Mesenchymal stem cell (in vitro differentiated cells and primary cell): ENCODE results near the gene LRRC53.

ENCODE experiments used
- DNase-seq: peaks from one replicate; pipeline ENCODE4 v3.0.0-alpha.2; 2013
- H2AFZ ChIP-seq: one replicate; pipeline ENCODE4 v1.6.1; 2013; ENCODE audit warnings: low read depth, mild to moderate bottlenecking, control low read depth, inconsistent platforms, low read length, moderate library complexity
- H2AK5ac ChIP-seq: 2 replicates; pipeline ENCODE4 v1.6.1; 2013; ENCODE audit warnings: low read length, moderate library complexity, mild to moderate bottlenecking, inconsistent platforms; ENCODE audit not compliant: severe bottlenecking
- H2BK120ac ChIP-seq: one replicate; pipeline ENCODE4 v1.6.1; 2013; ENCODE audit warnings: low read depth, mild to moderate bottlenecking, inconsistent platforms, low read length, moderate library complexity
- H2BK12ac ChIP-seq, 2 experiments: one replicate each; pipeline ENCODE4 v1.6.1; 2013; ENCODE audit warnings: inconsistent platforms in 2 of 2, low read length in 2 of 2, mild to moderate bottlenecking in 2 of 2, moderate library complexity in 2 of 2, control low read depth in 1 of 2
- H2BK15ac ChIP-seq: one replicate; pipeline ENCODE4 v1.6.1; 2013; ENCODE audit warnings: mild to moderate bottlenecking, low read depth, inconsistent platforms; ENCODE audit not compliant: poor library complexity, severe bottlenecking
- H2BK5ac ChIP-seq: 2 replicates; pipeline ENCODE4 v1.6.1; 2013; ENCODE audit warnings: low read depth, mild to moderate bottlenecking, low read length, control low read depth, inconsistent platforms; ENCODE audit not compliant: poor library complexity, severe bottlenecking
- H3K14ac ChIP-seq, 2 experiments: one replicate each; pipeline ENCODE4 v1.6.1; 2013; ENCODE audit warnings: inconsistent platforms in 2 of 2, low read length in 2 of 2, control low read depth in 1 of 2, mild to moderate bottlenecking in 1 of 2, moderate library complexity in 1 of 2
- H3K18ac ChIP-seq, 2 experiments: one replicate each; pipeline ENCODE4 v1.6.1; 2013; ENCODE audit warnings: inconsistent platforms in 2 of 2, low read length in 2 of 2, control low read depth in 1 of 2, low read depth in 1 of 2, mild to moderate bottlenecking in 1 of 2
- H3K23ac ChIP-seq, 2 experiments: one replicate each; pipeline ENCODE4 v1.6.1; 2013; ENCODE audit warnings: inconsistent platforms in 2 of 2, low read length in 2 of 2, mild to moderate bottlenecking in 2 of 2, moderate library complexity in 2 of 2, control low read depth in 1 of 2
- H3K27ac ChIP-seq: 2 replicates; pipeline ENCODE4 v1.5.1; 2013; ENCODE audit warnings: mild to moderate bottlenecking, moderate library complexity, low read length, control low read depth, inconsistent platforms; ENCODE audit not compliant: poor library complexity, severe bottlenecking
- H3K27me3 ChIP-seq, 2 experiments: 2 replicates each; pipeline versions ENCODE4 v1.6.1 to v1.7.0; 2013; ENCODE audit warnings: low read length in 2 of 2, mild to moderate bottlenecking in 2 of 2, moderate library complexity in 2 of 2, control low read depth in 1 of 2, inconsistent platforms in 1 of 2; ENCODE audit not compliant: control insufficient read depth in 1 of 2, insufficient read depth in 1 of 2
- H3K36me3 ChIP-seq, 2 experiments: 2 replicates each; pipeline versions ENCODE4 v1.6.1 to v1.7.0; 2013; ENCODE audit warnings: low read length in 2 of 2, control low read depth in 1 of 2, inconsistent platforms in 1 of 2, low read depth in 1 of 2, mild to moderate bottlenecking in 1 of 2; ENCODE audit not compliant: insufficient read depth in 2 of 2, control insufficient read depth in 1 of 2
- H3K4ac ChIP-seq, 2 experiments: one replicate each; pipeline ENCODE4 v1.6.1; 2013; ENCODE audit warnings: inconsistent platforms in 2 of 2, low read length in 2 of 2, mild to moderate bottlenecking in 2 of 2, moderate library complexity in 2 of 2, control low read depth in 1 of 2, low read depth in 1 of 2
- H3K4me1 ChIP-seq: 2 replicates; pipeline ENCODE4 v1.6.1; 2013; ENCODE audit warnings: low read depth, low read length, control low read depth; ENCODE audit not compliant: control insufficient read depth, insufficient read depth
- H3K4me2 ChIP-seq: 2 replicates; pipeline ENCODE4 v1.6.1; 2013; ENCODE audit warnings: low read length, mild to moderate bottlenecking, inconsistent platforms; ENCODE audit not compliant: poor library complexity, severe bottlenecking
- H3K4me3 ChIP-seq, 2 experiments: 2 replicates each; pipeline versions ENCODE4 v1.5.1 to v1.7.0; 2013; ENCODE audit warnings: low read length in 2 of 2, mild to moderate bottlenecking in 2 of 2, control low read depth in 1 of 2, low read depth in 1 of 2; ENCODE audit not compliant: insufficient read depth in 1 of 2
- H3K79me1 ChIP-seq: replicated peaks from 2 replicates; pipeline ENCODE4 v1.6.1; 2013; ENCODE audit warnings: mild to moderate bottlenecking, control low read depth, low read length, inconsistent platforms; ENCODE audit not compliant: poor library complexity, severe bottlenecking
- H3K9ac ChIP-seq: 2 replicates; pipeline ENCODE4 v1.7.0; 2013; ENCODE audit warnings: mild to moderate bottlenecking, low read length, moderate library complexity
- H3K9me3 ChIP-seq: 2 replicates; pipeline ENCODE4 v1.7.0; 2013; ENCODE audit warnings: mild to moderate bottlenecking, low read length; ENCODE audit not compliant: control insufficient read depth
- H4K8ac ChIP-seq: one replicate; pipeline ENCODE4 v1.6.1; 2013; ENCODE audit warnings: inconsistent platforms, mild to moderate bottlenecking, low read length, moderate library complexity
- H4K91ac ChIP-seq: one replicate; pipeline ENCODE4 v1.6.1; 2013; ENCODE audit warnings: mild to moderate bottlenecking, low read length, inconsistent platforms
- WGBS: methylation state at CpG from one replicate; pipeline ENCODE4 v1.1.7; 2013; ENCODE audit warnings: mixed read lengths; 5-methylcytosine and 5-hydroxymethylcytosine counted together

The LRRC53 gene

GRCh38 chr1:74481607-74482006, 30.8 kb downstream of the LRRC53 start:
- Histone ChIP-seq H3K9me3 (no peaks in the 10 kb centered on the region), H3K4me2 (no peak overlapping the region), H2AK5ac (no peak overlapping the region), H3K23ac (no peak overlapping the region), H3K18ac (no peak overlapping the region), H3K79me1 (no peaks in the 10 kb centered on the region), H3K36me3 (no peaks in the 10 kb centered on the region), H3K4ac (no peak overlapping the region), H3K4me1 (no peaks in the 10 kb centered on the region), H3K27me3 (peaks cover 0 to 4% of the 10 kb centered on the region in 2 experiments), H3K14ac (no peak overlapping the region), H2BK120ac (no peak overlapping the region), H3K9ac (no peak overlapping the region), H4K8ac (no peak overlapping the region), H4K91ac (no peak overlapping the region), H3K27ac (no peak overlapping the region), H2BK15ac (no peak overlapping the region), H2AFZ (no peak overlapping the region), H3K4me3 (no peak overlapping the region), H2BK12ac (no peak overlapping the region), H2BK5ac (no peak overlapping the region)
- DNase-seq: no peak
- WGBS: 69% methylated on average over 3 of the region's 3 CpGs

GRCh38 chr1:74480068-74480467, 32.3 kb downstream of the LRRC53 start:
- Histone ChIP-seq H3K14ac (no peak overlapping the region), H3K79me1 (no peaks in the 10 kb centered on the region), H2BK5ac (no peak overlapping the region), H3K4ac (no peak overlapping the region), H2BK120ac (no peak overlapping the region), H3K4me2 (no peak overlapping the region), H4K91ac (no peak overlapping the region), H3K36me3 (no peaks in the 10 kb centered on the region), H3K27ac (no peak overlapping the region), H3K4me1 (no peaks in the 10 kb centered on the region), H2AK5ac (no peak overlapping the region), H3K23ac (no peak overlapping the region), H2BK15ac (no peak overlapping the region), H2AFZ (no peak overlapping the region), H3K9me3 (no peaks in the 10 kb centered on the region), H2BK12ac (no peak overlapping the region), H3K9ac (no peak overlapping the region), H4K8ac (no peak overlapping the region), H3K4me3 (no peak overlapping the region), H3K27me3 (peaks cover 0 to 4% of the 10 kb centered on the region in 2 experiments), H3K18ac (no peak overlapping the region)
- no peak for DNase-seq
- WGBS: 84% methylated on average over 6 of the region's 6 CpGs

- H3K4me2 ChIP-seq: no peak overlapping the region
- H2BK5ac ChIP-seq: no peak overlapping the region
- no peak overlapping the region for H2BK12ac ChIP-seq
- 73% methylated on average over 1 of the region's 2 CpGs for WGBS
- no peaks in the 10 kb centered on the region for H3K4me1 ChIP-seq
- no peak for DNase-seq
- H3K4ac ChIP-seq: no peak overlapping the region
- H3K9me3 ChIP-seq: no peaks in the 10 kb centered on the region
- no peak overlapping the region for H2BK15ac ChIP-seq
- H3K14ac ChIP-seq: no peak overlapping the region
- no peak overlapping the region for H3K18ac ChIP-seq
- H3K79me1 ChIP-seq: no peaks in the 10 kb centered on the region
- no peak overlapping the region for H3K27ac ChIP-seq
- H3K27me3 ChIP-seq: peaks cover 0 to 4% of the 10 kb centered on the region in 2 experiments
- no peak overlapping the region for H2AFZ ChIP-seq
- no peak overlapping the region for H2BK120ac ChIP-seq
- H3K4me3 ChIP-seq: no peak overlapping the region
- H2AK5ac ChIP-seq: no peak overlapping the region
- no peak overlapping the region for H3K9ac ChIP-seq
- H3K23ac ChIP-seq: no peak overlapping the region
- H4K91ac ChIP-seq: no peak overlapping the region
- no peaks in the 10 kb centered on the region for H3K36me3 ChIP-seq
- H4K8ac ChIP-seq: no peak overlapping the region
Observed at GRCh38 chr1:74478979-74479378, 33.4 kb downstream of the LRRC53 start.

- H3K79me1 ChIP-seq: no peaks in the 10 kb centered on the region
Observed at GRCh38 chr1:74474585-74474984, 37.8 kb downstream of the LRRC53 start.

More at GRCh38 chr1:74474585-74474984, 37.8 kb downstream of the LRRC53 start:
- Histone ChIP-seq H4K8ac (no peak overlapping the region), H2AK5ac (no peak overlapping the region), H3K4me2 (no peak overlapping the region), H2BK15ac (no peak overlapping the region), H3K4me3 (no peak overlapping the region), H4K91ac (no peak overlapping the region), H3K27me3 (peaks cover 0 to 6% of the 10 kb centered on the region in 2 experiments), H3K4ac (no peak overlapping the region), H3K4me1 (no peaks in the 10 kb centered on the region), H3K36me3 (no peaks in the 10 kb centered on the region), H2BK12ac (no peak overlapping the region), H3K9ac (no peak overlapping the region), H2BK5ac (no peak overlapping the region), H2BK120ac (no peak overlapping the region), H2AFZ (no peak overlapping the region), H3K23ac (no peak overlapping the region), H3K14ac (no peak overlapping the region), H3K18ac (no peak overlapping the region), H3K27ac (no peak overlapping the region), H3K9me3 (no peaks in the 10 kb centered on the region)
- no peak for DNase-seq
- 73% methylated on average over 5 of the region's 6 CpGs for WGBS
